Measurements from ENCODE around the gene DARS1. TPM values are rescaled to one million over a fixed set of nuclear protein-coding genes. Genes with fewer than 3 reads are reported as not detected.

The DARS1 gene
- polyA plus RNA-seq, 1 of the 3 experiments (the other 2 are of a cell fraction): 52.2 TPM

DNA sequence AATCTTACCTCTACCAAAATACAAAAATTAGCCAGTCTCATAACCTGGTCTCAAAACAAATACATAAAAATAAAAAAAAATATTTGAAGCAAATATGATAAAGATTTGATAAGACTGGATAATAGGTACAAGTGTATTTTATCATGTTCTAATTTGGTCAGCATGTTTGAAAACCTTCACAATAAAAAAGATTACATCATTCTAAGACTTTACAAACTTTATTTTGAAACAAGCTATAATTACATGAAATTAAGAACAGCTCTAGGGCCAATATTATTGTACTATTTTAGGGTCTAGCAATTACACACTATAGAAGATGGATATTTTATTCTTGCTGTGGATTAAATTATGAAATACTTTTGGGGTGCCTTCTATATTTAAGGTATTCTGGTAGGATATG is 79.7 kb downstream of the DARS1 start (continued):
- TF ChIP-seq, protein P1, sequence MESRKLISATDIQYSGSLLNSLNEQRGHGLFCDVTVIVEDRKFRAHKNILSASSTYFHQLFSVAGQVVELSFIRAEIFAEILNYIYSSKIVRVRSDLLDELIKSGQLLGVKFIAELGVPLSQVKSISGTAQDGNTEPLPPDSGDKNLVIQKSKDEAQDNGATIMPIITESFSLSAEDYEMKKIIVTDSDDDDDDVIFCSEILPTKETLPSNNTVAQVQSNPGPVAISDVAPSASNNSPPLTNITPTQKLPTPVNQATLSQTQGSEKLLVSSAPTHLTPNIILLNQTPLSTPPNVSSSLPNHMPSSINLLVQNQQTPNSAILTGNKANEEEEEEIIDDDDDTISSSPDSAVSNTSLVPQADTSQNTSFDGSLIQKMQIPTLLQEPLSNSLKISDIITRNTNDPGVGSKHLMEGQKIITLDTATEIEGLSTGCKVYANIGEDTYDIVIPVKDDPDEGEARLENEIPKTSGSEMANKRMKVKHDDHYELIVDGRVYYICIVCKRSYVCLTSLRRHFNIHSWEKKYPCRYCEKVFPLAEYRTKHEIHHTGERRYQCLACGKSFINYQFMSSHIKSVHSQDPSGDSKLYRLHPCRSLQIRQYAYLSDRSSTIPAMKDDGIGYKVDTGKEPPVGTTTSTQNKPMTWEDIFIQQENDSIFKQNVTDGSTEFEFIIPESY (IDR thresholded peaks at IDR 0.05; ENCODE audit: borderline replicate concordance, low read depth): no peak
- TF ChIP-seq TAF1 (IDR thresholded peaks at IDR 0.05; ENCODE audit: borderline replicate concordance, low read depth, low read length): no peak
- no peak for TF ChIP-seq MXI1 (IDR thresholded peaks at IDR 0.05; ENCODE audit: low read depth, low read length)
- no peak for TF ChIP-seq EP300 (IDR thresholded peaks at IDR 0.05; ENCODE audit: borderline replicate concordance in 1 of 2, low read depth in 1 of 2, low read length in 1 of 2)

DNA sequence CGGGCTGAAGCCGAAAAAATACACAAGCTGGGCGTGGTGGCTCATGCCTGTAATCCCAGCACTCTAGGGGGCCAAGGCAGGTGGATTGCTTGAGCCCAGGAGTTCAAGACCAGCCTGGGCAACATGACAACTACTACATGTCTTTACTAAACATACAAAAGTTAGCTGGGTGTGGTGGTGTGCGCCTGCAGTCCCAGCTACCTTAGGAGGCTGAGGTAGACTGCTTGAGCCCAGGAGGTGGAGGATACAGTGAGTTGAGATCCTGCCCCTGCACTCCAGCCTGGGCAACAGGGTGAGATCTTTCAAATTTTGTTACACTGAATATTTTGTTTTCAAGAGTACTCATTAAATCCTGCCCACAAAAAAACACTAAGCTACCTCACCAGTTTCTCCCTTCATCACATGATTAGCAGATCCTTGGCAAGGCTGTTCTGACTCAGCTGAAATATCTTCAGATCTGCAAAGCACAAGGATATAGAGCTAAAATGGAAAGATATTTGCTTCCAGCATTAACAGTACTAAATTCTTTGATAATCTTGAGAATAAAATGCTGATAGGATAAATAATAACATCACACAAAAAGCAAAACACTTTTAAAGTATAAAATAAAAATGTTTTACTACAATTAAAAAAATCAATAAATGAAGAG is 81.0 kb downstream of the DARS1 start:
- 94% methylated on average over 4 of the region's 4 CpGs for WGBS (ENCODE audit: low lambda C conversion rate)
- Histone ChIP-seq H3K4me2 (no peak overlapping the region), H3K9me3 (no peaks in the 10 kb centered on the region), H3K27me3 (ENCODE audit: insufficient read depth) (no peaks in the 10 kb centered on the region), H3K36me3 (replicated peaks in 1 of 2; ENCODE audit: control insufficient read depth in 1 of 2, insufficient read depth in 2 of 2, low read length in 1 of 2) (peaks cover 31 to 32% of the 10 kb centered on the region in 2 experiments), H3K79me2 (ENCODE audit: insufficient read depth) (no peaks in the 10 kb centered on the region), H3K4me1 (ENCODE audit: control insufficient read depth in 1 of 2, insufficient read depth in 2 of 2, low read depth in 1 of 2, low read length in 1 of 2) (no peaks in the 10 kb centered on the region), H3K9ac (no peak overlapping the region), H4K20me1 (ENCODE audit: insufficient read depth) (no peaks in the 10 kb centered on the region), H2AFZ (ENCODE audit: low read depth) (no peak overlapping the region), H3K27ac (ENCODE audit: low read depth in 2 of 2, low read length in 1 of 2) (peak overlapping the region in 1 of 2 experiments; percentile 23; a peak in 1 of 4 replicates), H3F3A (replicated peaks; ENCODE audit: insufficient read depth) (peaks cover 3% of the 10 kb centered on the region), H3K9me2 (no peaks in the 10 kb centered on the region), H3K4me3 (ENCODE audit: low read depth in 2 of 2, low read length in 1 of 2) (no peak overlapping the region)
- CTCF ChIA-PET: interaction anchor here (0.7 to 2.0 kb wide), 3 partner anchors 9 to 149 kb away, joined by 3 to 8 read pairs (median 7); no protein-coding TSS in a partner anchor
- DNase-seq: no peak
- POLR2A ChIA-PET: no interaction called here
- TF ChIP-seq TAF1 (IDR thresholded peaks at IDR 0.05; ENCODE audit: borderline replicate concordance, low read depth, low read length) (no peak), MEF2A (IDR thresholded peaks at IDR 0.05; ENCODE audit: borderline replicate concordance, low read depth) (no peak), RXRA (IDR thresholded peaks at IDR 0.05; ENCODE audit: borderline replicate concordance, low read depth) (no peak), EZH2phosphoT487 (IDR thresholded peaks at IDR 0.05; ENCODE audit: borderline replicate concordance, low read depth) (no peak), RFX5 (IDR thresholded peaks at IDR 0.05; ENCODE audit: low read length) (no peak), JUND (IDR thresholded peaks at IDR 0.05) (no peak), FOXM1 (IDR thresholded peaks at IDR 0.05; ENCODE audit: low read depth) (no peak), CHD2 (IDR thresholded peaks at IDR 0.05; ENCODE audit: low read length, partially characterized antibody) (no peak), FOSL2 (IDR thresholded peaks at IDR 0.05; ENCODE audit: borderline replicate concordance, low read depth) (no peak), YY1 (IDR thresholded peaks at IDR 0.05; ENCODE audit: low read depth) (no peak)
- TF ChIP-seq, protein P2, sequence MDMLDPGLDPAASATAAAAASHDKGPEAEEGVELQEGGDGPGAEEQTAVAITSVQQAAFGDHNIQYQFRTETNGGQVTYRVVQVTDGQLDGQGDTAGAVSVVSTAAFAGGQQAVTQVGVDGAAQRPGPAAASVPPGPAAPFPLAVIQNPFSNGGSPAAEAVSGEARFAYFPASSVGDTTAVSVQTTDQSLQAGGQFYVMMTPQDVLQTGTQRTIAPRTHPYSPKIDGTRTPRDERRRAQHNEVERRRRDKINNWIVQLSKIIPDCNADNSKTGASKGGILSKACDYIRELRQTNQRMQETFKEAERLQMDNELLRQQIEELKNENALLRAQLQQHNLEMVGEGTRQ (IDR thresholded peaks at IDR 0.05; ENCODE audit: borderline replicate concordance, low read depth, low read length): no peak
- TF ChIP-seq, protein P3, sequence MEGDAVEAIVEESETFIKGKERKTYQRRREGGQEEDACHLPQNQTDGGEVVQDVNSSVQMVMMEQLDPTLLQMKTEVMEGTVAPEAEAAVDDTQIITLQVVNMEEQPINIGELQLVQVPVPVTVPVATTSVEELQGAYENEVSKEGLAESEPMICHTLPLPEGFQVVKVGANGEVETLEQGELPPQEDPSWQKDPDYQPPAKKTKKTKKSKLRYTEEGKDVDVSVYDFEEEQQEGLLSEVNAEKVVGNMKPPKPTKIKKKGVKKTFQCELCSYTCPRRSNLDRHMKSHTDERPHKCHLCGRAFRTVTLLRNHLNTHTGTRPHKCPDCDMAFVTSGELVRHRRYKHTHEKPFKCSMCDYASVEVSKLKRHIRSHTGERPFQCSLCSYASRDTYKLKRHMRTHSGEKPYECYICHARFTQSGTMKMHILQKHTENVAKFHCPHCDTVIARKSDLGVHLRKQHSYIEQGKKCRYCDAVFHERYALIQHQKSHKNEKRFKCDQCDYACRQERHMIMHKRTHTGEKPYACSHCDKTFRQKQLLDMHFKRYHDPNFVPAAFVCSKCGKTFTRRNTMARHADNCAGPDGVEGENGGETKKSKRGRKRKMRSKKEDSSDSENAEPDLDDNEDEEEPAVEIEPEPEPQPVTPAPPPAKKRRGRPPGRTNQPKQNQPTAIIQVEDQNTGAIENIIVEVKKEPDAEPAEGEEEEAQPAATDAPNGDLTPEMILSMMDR (IDR thresholded peaks at IDR 0.05): no peak
- TF ChIP-seq, protein P4, sequence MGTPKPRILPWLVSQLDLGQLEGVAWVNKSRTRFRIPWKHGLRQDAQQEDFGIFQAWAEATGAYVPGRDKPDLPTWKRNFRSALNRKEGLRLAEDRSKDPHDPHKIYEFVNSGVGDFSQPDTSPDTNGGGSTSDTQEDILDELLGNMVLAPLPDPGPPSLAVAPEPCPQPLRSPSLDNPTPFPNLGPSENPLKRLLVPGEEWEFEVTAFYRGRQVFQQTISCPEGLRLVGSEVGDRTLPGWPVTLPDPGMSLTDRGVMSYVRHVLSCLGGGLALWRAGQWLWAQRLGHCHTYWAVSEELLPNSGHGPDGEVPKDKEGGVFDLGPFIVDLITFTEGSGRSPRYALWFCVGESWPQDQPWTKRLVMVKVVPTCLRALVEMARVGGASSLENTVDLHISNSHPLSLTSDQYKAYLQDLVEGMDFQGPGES (IDR thresholded peaks at IDR 0.05; ENCODE audit: low read depth, low read length): no peak
- TF ChIP-seq, protein P5, sequence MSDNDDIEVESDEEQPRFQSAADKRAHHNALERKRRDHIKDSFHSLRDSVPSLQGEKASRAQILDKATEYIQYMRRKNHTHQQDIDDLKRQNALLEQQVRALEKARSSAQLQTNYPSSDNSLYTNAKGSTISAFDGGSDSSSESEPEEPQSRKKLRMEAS (IDR thresholded peaks at IDR 0.05; ENCODE audit: low read depth): no peak
- TF ChIP-seq, protein P6, sequence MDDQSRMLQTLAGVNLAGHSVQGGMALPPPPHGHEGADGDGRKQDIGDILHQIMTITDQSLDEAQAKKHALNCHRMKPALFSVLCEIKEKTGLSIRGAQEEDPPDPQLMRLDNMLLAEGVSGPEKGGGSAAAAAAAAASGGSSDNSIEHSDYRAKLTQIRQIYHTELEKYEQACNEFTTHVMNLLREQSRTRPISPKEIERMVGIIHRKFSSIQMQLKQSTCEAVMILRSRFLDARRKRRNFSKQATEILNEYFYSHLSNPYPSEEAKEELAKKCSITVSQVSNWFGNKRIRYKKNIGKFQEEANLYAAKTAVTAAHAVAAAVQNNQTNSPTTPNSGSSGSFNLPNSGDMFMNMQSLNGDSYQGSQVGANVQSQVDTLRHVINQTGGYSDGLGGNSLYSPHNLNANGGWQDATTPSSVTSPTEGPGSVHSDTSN (IDR thresholded peaks at IDR 0.05): no peak
- TF ChIP-seq, protein P7, sequence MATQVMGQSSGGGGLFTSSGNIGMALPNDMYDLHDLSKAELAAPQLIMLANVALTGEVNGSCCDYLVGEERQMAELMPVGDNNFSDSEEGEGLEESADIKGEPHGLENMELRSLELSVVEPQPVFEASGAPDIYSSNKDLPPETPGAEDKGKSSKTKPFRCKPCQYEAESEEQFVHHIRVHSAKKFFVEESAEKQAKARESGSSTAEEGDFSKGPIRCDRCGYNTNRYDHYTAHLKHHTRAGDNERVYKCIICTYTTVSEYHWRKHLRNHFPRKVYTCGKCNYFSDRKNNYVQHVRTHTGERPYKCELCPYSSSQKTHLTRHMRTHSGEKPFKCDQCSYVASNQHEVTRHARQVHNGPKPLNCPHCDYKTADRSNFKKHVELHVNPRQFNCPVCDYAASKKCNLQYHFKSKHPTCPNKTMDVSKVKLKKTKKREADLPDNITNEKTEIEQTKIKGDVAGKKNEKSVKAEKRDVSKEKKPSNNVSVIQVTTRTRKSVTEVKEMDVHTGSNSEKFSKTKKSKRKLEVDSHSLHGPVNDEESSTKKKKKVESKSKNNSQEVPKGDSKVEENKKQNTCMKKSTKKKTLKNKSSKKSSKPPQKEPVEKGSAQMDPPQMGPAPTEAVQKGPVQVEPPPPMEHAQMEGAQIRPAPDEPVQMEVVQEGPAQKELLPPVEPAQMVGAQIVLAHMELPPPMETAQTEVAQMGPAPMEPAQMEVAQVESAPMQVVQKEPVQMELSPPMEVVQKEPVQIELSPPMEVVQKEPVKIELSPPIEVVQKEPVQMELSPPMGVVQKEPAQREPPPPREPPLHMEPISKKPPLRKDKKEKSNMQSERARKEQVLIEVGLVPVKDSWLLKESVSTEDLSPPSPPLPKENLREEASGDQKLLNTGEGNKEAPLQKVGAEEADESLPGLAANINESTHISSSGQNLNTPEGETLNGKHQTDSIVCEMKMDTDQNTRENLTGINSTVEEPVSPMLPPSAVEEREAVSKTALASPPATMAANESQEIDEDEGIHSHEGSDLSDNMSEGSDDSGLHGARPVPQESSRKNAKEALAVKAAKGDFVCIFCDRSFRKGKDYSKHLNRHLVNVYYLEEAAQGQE (IDR thresholded peaks at IDR 0.05; ENCODE audit: low read depth, low read length): no peak

Measured in SK-N-SH (cell line).